Panc1 (cell line): ENCODE measurements around the gene IL17RB.

Source experiments
- POLR2AphosphoS5 ChIP-seq: IDR thresholded peaks from 2 replicates; pipeline ENCODE4 v1.6.1; 2012; ENCODE audit warnings: mild to moderate bottlenecking, low read depth, low read length, moderate library complexity
- SIN3A ChIP-seq: IDR thresholded peaks from 2 replicates; pipeline ENCODE4 v1.6.1; 2012; ENCODE audit warnings: low read depth, mild to moderate bottlenecking, low read length, moderate library complexity, borderline replicate concordance; ENCODE audit not compliant: insufficient read depth
- TCF7L2 ChIP-seq: IDR thresholded peaks from 2 replicates; pipeline ENCODE4 v1.6.1; 2011; ENCODE audit warnings: mild to moderate bottlenecking, low read depth, low read length, inconsistent platforms
- TF ChIP-seq, protein P1 (sequence below): fragments of 450-650 bp; IDR thresholded peaks from 2 replicates; pipeline ENCODE4 v1.5.1; 2017; ENCODE audit warnings: mild to moderate bottlenecking
- TF ChIP-seq, protein P2 (sequence below), 2 experiments: IDR thresholded peaks; 2 replicates each; pipeline ENCODE4 v1.6.1; 2011 to 2012; ENCODE audit warnings: low read depth in 2 of 2, control low read depth in 1 of 2, low read length in 1 of 2, mild to moderate bottlenecking in 1 of 2, moderate library complexity in 1 of 2; ENCODE audit not compliant: insufficient read depth in 1 of 2

- no peak for TF ChIP-seq SIN3A
- TF ChIP-seq, protein P1, sequence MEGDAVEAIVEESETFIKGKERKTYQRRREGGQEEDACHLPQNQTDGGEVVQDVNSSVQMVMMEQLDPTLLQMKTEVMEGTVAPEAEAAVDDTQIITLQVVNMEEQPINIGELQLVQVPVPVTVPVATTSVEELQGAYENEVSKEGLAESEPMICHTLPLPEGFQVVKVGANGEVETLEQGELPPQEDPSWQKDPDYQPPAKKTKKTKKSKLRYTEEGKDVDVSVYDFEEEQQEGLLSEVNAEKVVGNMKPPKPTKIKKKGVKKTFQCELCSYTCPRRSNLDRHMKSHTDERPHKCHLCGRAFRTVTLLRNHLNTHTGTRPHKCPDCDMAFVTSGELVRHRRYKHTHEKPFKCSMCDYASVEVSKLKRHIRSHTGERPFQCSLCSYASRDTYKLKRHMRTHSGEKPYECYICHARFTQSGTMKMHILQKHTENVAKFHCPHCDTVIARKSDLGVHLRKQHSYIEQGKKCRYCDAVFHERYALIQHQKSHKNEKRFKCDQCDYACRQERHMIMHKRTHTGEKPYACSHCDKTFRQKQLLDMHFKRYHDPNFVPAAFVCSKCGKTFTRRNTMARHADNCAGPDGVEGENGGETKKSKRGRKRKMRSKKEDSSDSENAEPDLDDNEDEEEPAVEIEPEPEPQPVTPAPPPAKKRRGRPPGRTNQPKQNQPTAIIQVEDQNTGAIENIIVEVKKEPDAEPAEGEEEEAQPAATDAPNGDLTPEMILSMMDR, result no peak
- no peak for TF ChIP-seq POLR2AphosphoS5
- TF ChIP-seq, protein P2, sequence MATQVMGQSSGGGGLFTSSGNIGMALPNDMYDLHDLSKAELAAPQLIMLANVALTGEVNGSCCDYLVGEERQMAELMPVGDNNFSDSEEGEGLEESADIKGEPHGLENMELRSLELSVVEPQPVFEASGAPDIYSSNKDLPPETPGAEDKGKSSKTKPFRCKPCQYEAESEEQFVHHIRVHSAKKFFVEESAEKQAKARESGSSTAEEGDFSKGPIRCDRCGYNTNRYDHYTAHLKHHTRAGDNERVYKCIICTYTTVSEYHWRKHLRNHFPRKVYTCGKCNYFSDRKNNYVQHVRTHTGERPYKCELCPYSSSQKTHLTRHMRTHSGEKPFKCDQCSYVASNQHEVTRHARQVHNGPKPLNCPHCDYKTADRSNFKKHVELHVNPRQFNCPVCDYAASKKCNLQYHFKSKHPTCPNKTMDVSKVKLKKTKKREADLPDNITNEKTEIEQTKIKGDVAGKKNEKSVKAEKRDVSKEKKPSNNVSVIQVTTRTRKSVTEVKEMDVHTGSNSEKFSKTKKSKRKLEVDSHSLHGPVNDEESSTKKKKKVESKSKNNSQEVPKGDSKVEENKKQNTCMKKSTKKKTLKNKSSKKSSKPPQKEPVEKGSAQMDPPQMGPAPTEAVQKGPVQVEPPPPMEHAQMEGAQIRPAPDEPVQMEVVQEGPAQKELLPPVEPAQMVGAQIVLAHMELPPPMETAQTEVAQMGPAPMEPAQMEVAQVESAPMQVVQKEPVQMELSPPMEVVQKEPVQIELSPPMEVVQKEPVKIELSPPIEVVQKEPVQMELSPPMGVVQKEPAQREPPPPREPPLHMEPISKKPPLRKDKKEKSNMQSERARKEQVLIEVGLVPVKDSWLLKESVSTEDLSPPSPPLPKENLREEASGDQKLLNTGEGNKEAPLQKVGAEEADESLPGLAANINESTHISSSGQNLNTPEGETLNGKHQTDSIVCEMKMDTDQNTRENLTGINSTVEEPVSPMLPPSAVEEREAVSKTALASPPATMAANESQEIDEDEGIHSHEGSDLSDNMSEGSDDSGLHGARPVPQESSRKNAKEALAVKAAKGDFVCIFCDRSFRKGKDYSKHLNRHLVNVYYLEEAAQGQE (IDR thresholded peaks at IDR 0.05; ENCODE audit: insufficient read depth in 1 of 2, low read depth in 2 of 2, low read length in 1 of 2), result no peak
- no peak for TF ChIP-seq TCF7L2
Observed at GRCh38 chr3:53890726-53891475, 44.5 kb downstream of the IL17RB start.
